C4-2B (cell line): ENCODE results near the gene LSM3.

Experiments used
- H3K27ac ChIP-seq: fragments of 450-650 bp; 2 replicates; pipeline ENCODE4 v1.5.1; 2017
- CTCF ChIP-seq: fragments of 450-650 bp; conservative IDR thresholded peaks from 2 replicates; pipeline ENCODE4 v1.5.1; 2017; ENCODE audit warnings: mild to moderate bottlenecking
- ZFX ChIP-seq: fragments of 450-650 bp; IDR thresholded peaks from 2 replicates; pipeline ENCODE4 v1.6.1; 2017

The LSM3 gene

GRCh38 chr3:14230729-14231128 lies 52.1 kb downstream of the LSM3 start:
- TF ChIP-seq ZFX (no peak), CTCF (no peak)
- H3K27ac ChIP-seq = no peak overlapping the region; the same call in 1 of the 2 replicates

- no peak for TF ChIP-seq ZFX
- no peak for TF ChIP-seq CTCF
- H3K27ac ChIP-seq = no peak overlapping the region
These were observed 52.8 kb downstream of the LSM3 start for GRCh38 chr3:14231145-14231990.

GRCh38 chr3:14231998-14232501 lies 53.4 kb downstream of the LSM3 start:
- no peak overlapping the region for H3K27ac ChIP-seq
- TF ChIP-seq CTCF (no peak), ZFX (no peak)

- TF ChIP-seq CTCF (no peak), ZFX (no peak)
- H3K27ac ChIP-seq = no peak overlapping the region
These were observed 55.8 kb downstream of the LSM3 start for GRCh38 chr3:14234251-14235002.

- no peak overlapping the region for H3K27ac ChIP-seq
- no peak for TF ChIP-seq CTCF
- no peak for TF ChIP-seq ZFX
These were observed 56.6 kb downstream of the LSM3 start for GRCh38 chr3:14235003-14235911.

- no peak overlapping the region for H3K27ac ChIP-seq
- no peak for TF ChIP-seq ZFX
- TF ChIP-seq CTCF = no peak
These were observed 57.3 kb downstream of the LSM3 start for GRCh38 chr3:14235912-14236295.
